Nephron progenitor cell (in vitro differentiated cells): ENCODE results near the gene CNNM1.

ENCODE experiments used
- DNase-seq: peaks from one replicate; pipeline ENCODE4 v3.0.0; 2021
- H3K27ac Mint-ChIP-seq: 2 replicates; pipeline ENCODE4 v1.8.0; 2021; ENCODE audit warnings: mild to moderate bottlenecking, moderate library complexity, mixed read lengths
- H3K27me3 Mint-ChIP-seq: 2 replicates; pipeline ENCODE4 v1.8.0; 2021; ENCODE audit warnings: mild to moderate bottlenecking, low read depth, mixed read lengths; ENCODE audit not compliant: poor library complexity
- H3K36me3 Mint-ChIP-seq: 2 replicates; pipeline ENCODE4 v1.8.0; 2021; ENCODE audit warnings: low read depth, mixed read lengths
- H3K4me1 Mint-ChIP-seq: 2 replicates; pipeline ENCODE4 v1.8.0; 2021; ENCODE audit warnings: mixed read lengths
- H3K4me3 Mint-ChIP-seq: 2 replicates; pipeline ENCODE4 v1.8.0; 2021; ENCODE audit warnings: mild to moderate bottlenecking, moderate library complexity, mixed read lengths
- H3K9me3 Mint-ChIP-seq: 2 replicates; pipeline ENCODE4 v1.8.0; 2021; ENCODE audit warnings: mild to moderate bottlenecking, moderate library complexity, mixed read lengths
- CTCF ChIP-seq: fragments of 200-600 bp; sonication (generic); IDR thresholded peaks from 2 replicates; pipeline ENCODE4 v1.5.0; 2021; ENCODE audit warnings: antibody characterized with exemption

CNNM1 gene

GRCh38 chr10:99339077-99339476 is 9.9 kb downstream of the CNNM1 start:
- Mint-ChIP-seq H3K9me3 (no peaks in the 10 kb centered on the region), H3K27ac (no peak overlapping the region), H3K27me3 (peaks cover 70% of the 10 kb centered on the region)

GRCh38 chr10:99339563-99340047 is 10.4 kb downstream of the CNNM1 start:
- no peak for DNase-seq
- no peaks in the 10 kb centered on the region for H3K9me3 Mint-ChIP-seq

More at GRCh38 chr10:99339077-99339476, 9.9 kb downstream of the CNNM1 start:
- peaks cover 9% of the 10 kb centered on the region for H3K4me1 Mint-ChIP-seq
- H3K36me3 Mint-ChIP-seq = no peaks in the 10 kb centered on the region
- no peak for TF ChIP-seq CTCF
- no peak for DNase-seq
- H3K4me3 Mint-ChIP-seq = no peak overlapping the region

GRCh38 chr10:99340650-99341049 is 11.5 kb downstream of the CNNM1 start:
- TF ChIP-seq CTCF = no peak
- no peak for DNase-seq
- Mint-ChIP-seq H3K27ac (no peak overlapping the region), H3K36me3 (no peaks in the 10 kb centered on the region), H3K4me1 (peaks cover 13% of the 10 kb centered on the region), H3K9me3 (no peaks in the 10 kb centered on the region), H3K27me3 (peaks cover 69% of the 10 kb centered on the region), H3K4me3 (no peak overlapping the region)

More at GRCh38 chr10:99339563-99340047, 10.4 kb downstream of the CNNM1 start:
- Mint-ChIP-seq H3K36me3 (no peaks in the 10 kb centered on the region), H3K27ac (no peak overlapping the region), H3K4me1 (peaks cover 9% of the 10 kb centered on the region), H3K27me3 (peaks cover 69% of the 10 kb centered on the region), H3K4me3 (no peak overlapping the region)
- TF ChIP-seq CTCF = no peak

GRCh38 chr10:99341248-99341647 is 12.1 kb downstream of the CNNM1 start:
- H3K4me3 Mint-ChIP-seq = no peak overlapping the region
- peaks cover 71% of the 10 kb centered on the region for H3K27me3 Mint-ChIP-seq
- peaks cover 13% of the 10 kb centered on the region for H3K4me1 Mint-ChIP-seq
- H3K36me3 Mint-ChIP-seq = no peaks in the 10 kb centered on the region
- TF ChIP-seq CTCF = no peak
- H3K27ac Mint-ChIP-seq = no peak overlapping the region
- no peaks in the 10 kb centered on the region for H3K9me3 Mint-ChIP-seq
- no peak for DNase-seq

- peaks cover 77% of the 10 kb centered on the region for H3K27me3 Mint-ChIP-seq
- peaks cover 12% of the 10 kb centered on the region for H3K4me1 Mint-ChIP-seq
- no peak for DNase-seq
- H3K36me3 Mint-ChIP-seq = no peaks in the 10 kb centered on the region
- TF ChIP-seq CTCF = no peak
- H3K27ac Mint-ChIP-seq = no peak overlapping the region
- no peak overlapping the region for H3K4me3 Mint-ChIP-seq
- H3K9me3 Mint-ChIP-seq = no peaks in the 10 kb centered on the region
These were observed 12.8 kb downstream of the CNNM1 start for GRCh38 chr10:99341860-99342490.

- no peaks in the 10 kb centered on the region for H3K9me3 Mint-ChIP-seq
- peaks cover 77% of the 10 kb centered on the region for H3K27me3 Mint-ChIP-seq
- H3K4me1 Mint-ChIP-seq = peaks cover 4% of the 10 kb centered on the region
- TF ChIP-seq CTCF = no peak
- H3K4me3 Mint-ChIP-seq = no peak overlapping the region
- no peaks in the 10 kb centered on the region for H3K36me3 Mint-ChIP-seq
- no peak overlapping the region for H3K27ac Mint-ChIP-seq
- no peak for DNase-seq
These were observed 14.1 kb downstream of the CNNM1 start for GRCh38 chr10:99343262-99343661.
